T-helper 1 cell (primary cell): Measurements from ENCODE around the gene GPALPP1.

Experiments
- DNase-seq, 5 donors: peaks; one replicate each; pipeline ENCODE4 v3.0.0-alpha.2; 2012 to 2020

The GPALPP1 gene

DNA sequence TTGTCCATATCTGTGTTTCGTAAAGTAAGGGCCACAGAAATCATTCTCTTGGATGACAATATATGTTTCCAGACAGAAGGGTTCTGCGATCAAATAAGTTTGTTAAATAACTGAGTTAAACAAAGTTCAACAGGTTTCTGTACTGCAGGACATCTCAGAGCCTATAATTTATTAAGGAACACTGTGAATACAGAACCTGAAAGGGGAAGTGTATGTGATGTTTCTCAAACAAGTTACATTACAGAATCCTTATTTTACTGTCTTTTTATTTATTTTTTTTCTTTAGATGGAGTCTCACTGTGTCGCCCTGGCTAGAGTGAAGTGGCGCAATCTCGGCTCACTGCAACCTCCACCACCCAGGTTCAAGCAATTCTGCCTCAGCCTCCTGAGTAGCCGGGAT lies 75.6 kb downstream of the GPALPP1 start:
- DNase-seq = no peak

DNA sequence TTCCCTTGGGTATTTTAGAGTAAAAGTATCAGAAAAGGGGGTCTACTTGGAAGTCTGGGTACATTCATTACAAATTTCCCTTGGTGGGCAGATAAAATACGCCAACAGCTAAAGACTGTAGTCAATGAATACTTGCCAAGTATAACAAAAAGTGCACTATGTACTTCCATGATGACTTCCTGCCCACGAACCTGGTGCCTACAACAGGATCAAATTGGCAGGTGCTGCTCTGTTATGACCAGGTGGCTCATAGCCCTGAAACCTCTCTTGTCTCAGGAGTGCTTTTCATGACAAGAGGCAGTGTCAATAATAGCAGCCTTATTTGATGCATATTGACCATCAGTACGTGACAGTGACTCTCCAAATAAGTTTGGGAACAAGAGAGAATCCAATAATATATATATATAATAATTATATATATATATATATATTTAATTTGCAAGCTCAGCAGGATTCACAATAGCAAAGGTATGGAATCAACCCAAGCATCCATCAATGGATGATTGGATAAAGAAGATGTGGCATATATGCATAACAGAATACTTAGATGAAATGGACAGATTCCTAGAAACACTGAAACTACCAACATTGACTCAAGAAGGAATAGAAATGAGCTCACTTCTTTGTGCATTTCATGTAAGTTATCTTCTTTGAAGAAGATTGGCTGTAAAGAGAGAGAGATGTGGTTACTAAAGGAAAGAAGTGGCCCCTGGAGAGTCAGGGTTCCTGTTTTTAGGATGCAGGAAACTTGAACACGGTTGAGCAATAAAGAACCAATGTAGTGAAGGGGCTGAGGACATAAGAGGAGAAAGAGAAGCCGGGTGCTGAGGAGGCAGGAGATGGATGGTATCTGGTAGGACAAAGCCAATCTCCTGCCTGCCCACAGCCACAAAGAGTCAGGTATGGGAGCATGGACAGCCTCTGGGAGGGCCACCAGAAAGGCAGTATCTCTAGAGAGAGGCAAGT lies 79.0 kb downstream of the GPALPP1 start:
- DNase-seq = no peak

DNA sequence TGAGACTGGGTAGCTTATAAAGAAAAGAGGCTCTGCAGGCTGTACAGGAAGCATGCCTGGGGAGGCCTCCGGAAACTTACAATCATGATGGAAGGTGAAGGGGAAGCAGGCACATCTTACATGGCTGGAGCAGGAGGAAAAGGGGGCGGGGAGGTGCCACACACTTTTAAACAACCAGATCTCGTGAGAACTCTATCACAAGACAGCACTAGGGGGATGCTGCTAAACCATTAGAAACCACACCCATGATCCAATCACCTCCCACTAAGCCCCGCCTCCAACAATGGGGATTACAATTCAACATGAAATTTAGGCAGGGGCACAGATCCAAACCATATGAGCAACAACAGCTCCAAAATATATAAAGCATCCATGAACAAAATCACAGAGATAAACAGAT lies 84.5 kb downstream of the GPALPP1 start:
- no peak for DNase-seq

DNA sequence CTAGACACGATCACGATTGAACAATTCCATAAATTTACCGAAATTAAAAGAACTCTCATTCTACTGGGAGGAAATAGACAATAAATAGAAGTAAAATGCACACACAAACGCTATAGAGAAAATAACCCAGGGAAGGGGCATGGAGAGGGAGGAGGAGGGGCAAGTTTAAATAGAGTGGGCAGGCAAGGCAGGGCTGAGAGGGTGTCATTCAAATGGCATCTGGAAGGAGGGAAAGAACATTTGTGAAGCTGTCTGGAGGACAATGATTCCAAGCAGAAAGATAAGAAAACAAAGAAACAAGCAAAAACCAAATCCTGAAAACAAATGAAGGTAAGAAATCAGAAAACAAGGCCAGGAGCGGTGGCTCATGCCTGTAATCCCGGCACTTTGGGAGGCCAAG lies 85.4 kb downstream of the GPALPP1 start:
- DNase-seq = no peak

DNA sequence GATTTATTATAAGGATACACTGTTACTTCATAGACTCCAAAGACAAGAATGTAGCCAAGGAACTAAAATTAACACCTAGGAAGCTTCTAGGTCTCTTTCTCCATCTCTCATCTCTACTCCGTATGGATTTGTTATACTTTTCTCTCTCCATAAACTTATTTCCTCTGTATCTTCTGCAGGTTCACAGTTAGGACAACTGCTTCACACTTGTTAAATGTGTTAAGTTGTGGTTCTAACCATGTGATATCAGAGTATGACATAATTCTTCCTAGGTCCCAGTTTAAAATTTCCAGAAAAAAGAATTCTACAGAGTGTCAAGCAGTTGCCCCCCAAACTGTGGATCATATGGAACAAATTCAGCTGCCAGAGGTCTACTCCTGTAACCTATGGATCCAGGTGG lies 88.7 kb downstream of the GPALPP1 start:
- no peak for DNase-seq
